GM21515 (cell line): ENCODE results near the gene UQCRFS1.
"Not testable (repeated sequence)": the region's sequence is repeated elsewhere in the genome, so short reads cannot be mapped to it uniquely, and the experiment has no call there.

ENCODE experiments used
- ATAC-seq: cut with Tn5 transposase; IDR thresholded peaks from one replicate; pipeline ENCODE4 v1.9.1; 2021; ENCODE audit not compliant: unreplicated experiment

The UQCRFS1 gene

DNA sequence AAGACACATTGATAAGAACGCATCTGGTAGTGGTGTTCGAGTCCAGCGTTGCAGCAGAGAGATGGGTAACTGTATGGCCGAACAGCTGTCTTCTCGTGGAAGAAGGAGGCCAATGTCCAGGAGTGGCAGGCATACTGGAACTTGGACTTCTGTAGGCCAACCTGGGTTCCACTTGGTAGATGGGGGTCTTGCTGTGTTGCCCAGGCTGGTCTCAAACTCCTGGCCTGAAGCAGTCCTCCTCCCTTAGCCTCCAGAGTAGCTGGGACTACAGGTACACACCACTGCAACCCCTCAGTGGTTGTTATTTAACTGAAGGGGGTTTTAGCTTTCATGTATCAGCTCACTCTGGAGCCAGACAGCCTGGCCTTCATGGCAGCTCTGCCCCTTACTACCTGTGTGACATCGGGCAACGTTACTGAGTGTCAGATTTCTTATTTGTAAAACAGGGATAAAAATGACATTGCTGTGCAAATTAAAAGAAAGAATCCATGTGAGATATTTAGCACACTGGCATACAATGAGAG, 2.4 kb upstream of the UQCRFS1 start:
- ATAC-seq: no peak

DNA sequence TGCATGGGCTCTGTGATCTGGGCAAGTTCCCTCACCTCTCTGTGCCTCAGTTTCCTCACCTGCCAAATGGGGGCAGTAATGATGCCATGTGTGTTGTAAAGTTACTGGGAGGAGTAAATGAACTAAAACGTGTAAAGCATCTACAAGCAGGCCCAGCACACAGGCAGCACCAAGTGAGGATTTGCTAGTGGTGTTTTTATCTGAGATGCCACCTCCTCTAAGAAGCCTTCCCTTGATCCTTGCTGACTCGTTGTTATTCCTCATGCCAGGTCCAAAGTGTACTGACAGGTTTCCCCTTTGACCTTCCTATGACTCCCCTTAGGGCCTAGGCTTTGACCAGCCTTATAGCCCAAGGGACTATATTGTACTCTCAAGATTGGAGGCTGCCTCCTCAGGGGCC, 1.5 kb upstream of the UQCRFS1 start:
- ATAC-seq: no peak

GRCh38 chr19:29212356-29212647, 649 bp downstream of the UQCRFS1 start:
- ATAC-seq: no peak

DNA sequence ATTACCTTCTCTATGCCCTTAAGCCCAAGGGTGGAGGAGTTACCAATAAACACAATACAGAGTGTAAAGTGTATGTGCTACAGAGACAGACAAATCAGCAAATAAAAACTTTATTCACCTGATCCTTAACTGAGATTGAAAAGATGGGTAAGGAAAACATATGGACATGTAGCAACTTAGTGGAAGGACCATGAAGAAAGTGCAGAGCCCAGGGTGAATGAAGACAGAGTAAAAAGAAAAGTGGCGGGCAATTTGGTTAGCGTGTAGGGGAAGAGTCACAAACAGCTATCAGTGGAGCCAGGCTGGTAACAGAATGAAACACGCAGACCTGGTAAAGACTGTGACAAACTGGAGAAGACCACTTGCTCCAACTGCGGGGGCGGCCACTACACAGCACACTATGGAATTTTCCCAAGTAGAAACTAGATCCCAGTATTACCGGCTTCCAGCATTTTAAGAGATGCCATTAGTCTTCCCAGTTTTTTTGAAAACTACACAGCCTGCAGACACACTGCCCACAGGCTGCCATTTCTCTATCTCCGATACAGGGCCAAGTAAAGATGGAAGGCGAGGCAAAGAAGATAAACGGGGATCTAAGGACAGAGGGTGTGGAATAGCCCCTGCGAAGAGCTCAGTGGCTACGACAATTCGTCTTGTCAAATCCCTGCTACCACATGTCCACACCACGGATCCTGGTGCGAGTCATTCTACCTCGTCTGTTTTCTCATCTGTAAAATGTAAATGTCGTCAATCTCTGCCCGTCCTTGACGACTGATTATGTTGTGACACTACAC, 1.2 kb downstream of the UQCRFS1 start:
- ATAC-seq: no peak

GRCh38 chr19:29211041-29211440, 1.9 kb downstream of the UQCRFS1 start:
- not testable (repeated sequence) for ATAC-seq

- not testable (repeated sequence) for ATAC-seq
Measured at GRCh38 chr19:29210502-29210901, 2.4 kb downstream of the UQCRFS1 start.

DNA sequence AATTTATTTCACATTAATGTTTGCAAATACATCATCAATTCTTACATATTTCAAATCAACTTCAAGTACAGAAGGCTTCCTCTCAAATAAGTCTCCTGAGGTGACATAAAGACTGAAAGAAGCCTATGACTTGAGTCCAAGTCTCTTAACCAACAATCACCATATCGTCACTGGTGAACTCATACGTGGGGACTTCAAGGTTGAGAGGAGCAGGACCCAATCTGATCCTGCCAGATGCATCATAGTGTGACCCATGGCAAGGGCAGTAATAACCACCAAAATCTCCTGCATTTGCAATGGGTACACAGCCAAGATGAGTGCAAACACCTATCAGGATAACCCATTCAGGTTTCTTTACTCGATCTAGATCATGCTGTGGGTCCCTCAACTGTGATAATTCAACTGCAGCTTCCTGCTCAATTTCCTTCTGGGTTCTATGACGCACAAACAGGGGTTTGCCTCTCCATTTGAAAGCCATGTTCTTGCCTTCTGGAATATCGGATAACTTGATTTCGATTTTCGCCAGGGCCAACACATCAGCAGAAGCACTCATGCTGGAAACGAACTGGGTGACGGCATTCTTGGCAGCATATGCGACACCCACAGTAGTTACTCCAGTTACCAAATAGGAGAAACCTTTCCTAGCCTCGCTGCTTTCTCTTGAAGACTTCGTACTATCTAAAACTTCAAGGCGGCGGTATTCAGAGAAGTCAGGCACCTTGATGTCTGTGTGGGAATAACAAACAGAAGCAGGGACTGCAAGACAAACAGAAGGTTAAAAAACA, 5.4 kb downstream of the UQCRFS1 start:
- ATAC-seq: not testable (repeated sequence)

GRCh38 chr19:29206453-29206852, 6.5 kb downstream of the UQCRFS1 start:
- ATAC-seq: no peak

DNA sequence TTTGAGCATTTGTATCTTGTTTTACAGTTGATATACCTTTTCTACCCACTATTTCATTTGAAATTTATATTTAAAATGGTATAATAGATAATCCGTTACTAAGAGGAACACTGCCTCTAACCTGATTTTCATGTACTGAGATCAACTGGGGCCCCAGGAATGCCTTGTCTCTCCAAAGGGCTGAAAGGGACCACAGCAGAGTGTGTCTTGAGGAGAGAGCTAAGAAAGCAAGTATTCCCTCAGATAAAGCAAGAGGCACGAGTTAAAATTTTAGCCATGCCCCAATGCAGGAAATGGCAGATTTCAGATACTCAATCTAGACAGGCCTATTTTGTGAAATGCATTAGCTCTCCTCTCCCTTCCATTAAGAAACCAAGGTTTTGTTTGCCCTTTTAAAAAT, 10.7 kb downstream of the UQCRFS1 start:
- no peak for ATAC-seq

DNA sequence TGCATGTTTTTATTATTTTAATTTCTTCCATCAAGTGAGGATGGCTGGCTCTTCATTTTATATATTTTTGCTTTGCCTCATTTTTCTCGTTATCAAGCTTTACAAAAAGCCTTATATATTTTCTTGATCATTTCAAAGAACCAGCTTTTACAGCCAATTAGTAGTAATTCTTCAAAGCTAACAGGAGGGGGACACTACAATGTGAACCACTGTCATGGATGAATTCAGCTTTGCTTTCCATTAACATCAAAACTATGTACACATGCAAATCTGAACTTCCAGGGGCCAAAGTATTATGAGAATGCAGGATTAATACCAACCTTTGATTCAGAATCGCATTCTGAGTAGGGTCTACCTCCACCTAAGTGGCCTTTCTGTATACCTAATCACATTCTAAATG, 11.1 kb downstream of the UQCRFS1 start:
- no peak for ATAC-seq

DNA sequence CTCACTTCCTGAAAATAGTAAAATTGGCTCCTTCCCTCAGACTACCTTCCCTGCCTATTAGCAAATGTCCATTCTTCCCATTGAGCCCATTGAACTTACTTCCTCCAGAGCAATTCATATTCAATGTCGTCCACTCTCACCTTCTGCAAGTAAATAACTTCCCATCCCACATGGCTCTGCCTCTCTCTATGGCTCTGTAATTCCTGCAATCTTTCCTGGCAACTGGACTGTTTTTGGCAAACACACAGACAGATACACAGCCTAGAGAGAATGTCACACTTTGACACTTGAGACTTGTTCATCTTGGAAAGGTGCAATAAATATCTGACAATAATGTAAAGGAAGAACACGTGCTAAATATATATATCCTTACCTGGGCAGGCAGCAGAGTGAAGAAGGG, 18.3 kb downstream of the UQCRFS1 start:
- no peak for ATAC-seq

GRCh38 chr19:29193155-29193554, 19.8 kb downstream of the UQCRFS1 start:
- no peak for ATAC-seq

DNA sequence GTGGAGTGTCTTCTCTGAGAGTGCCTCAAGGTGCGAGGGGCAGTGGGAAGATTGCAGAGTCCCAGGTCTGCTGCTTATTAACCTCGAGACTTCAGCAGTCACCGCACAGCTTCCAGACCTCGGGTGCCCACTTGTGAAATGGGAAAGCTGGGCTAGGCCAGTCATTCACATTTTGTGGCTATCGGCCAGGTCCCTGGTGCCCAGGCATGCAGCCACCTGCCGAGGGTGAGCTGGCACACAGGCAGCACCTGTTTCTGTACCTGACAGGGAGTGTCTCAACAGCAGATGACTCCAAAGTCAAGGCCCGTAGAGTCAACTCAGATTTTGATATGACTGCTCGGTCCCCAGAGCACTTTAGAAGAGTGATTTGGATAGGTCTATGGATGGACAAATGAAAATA, 21.9 kb downstream of the UQCRFS1 start:
- ATAC-seq: no peak

GRCh38 chr19:29189033-29189360, 24.0 kb downstream of the UQCRFS1 start:
- no peak for ATAC-seq

- ATAC-seq: no peak
Measured at GRCh38 chr19:29188289-29189032, 24.5 kb downstream of the UQCRFS1 start.

GRCh38 chr19:29187676-29188075, 25.3 kb downstream of the UQCRFS1 start:
- no peak for ATAC-seq

- no peak for ATAC-seq
Measured at GRCh38 chr19:29185427-29185826, 27.5 kb downstream of the UQCRFS1 start.

DNA sequence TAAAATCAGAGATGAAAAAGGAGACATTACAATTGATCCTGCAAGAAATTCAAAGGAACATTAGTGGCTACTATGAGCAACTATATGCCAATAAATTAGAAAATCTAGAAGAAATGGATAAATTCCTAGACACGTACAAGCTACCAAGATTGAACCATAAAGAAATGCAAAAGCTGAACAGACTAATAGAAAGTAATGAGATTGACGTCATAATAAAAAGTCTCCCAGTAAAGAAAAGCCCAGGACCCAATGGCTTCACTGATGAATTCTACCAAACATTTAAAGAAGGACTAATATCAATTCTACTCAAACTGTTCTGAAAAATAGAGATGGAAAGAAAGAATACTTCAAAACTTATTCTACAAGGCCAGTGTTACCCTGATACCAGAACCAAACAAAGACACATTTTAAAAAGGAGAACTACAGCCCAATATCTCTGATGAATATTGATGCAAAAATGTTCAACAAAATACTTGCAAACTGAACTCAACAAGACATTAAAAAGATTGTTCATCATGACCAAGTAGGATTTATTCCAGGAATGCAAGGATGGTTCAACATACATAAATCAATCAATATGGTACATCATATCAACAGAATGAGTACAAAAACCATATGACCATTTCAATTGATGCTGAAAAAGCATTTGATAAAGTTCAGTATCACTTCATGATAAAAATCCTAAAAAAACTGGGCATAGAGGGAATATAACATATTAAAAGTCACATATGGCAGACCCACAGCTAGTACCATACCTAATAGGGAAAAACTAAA, 35.8 kb downstream of the UQCRFS1 start:
- no peak for ATAC-seq

DNA sequence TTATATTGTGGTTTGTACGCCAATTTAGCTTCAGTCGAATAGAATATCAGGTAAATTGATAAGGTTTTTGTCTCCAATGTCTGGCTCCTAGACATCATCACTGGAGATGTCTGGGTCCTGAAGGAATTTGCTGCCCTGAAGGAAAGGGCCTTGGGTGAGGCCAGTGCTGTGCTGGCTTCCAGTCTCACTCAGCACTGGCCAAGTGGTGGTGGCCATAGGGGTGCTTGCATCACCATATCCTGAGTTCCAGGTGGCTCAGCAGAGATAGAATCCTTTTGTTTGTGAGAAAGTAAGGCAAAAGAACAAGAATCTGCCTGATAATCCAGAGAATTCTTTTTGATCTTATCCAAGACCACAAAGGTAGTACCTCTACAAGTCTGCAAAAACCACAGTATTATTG, 39.1 kb downstream of the UQCRFS1 start:
- ATAC-seq: no peak

DNA sequence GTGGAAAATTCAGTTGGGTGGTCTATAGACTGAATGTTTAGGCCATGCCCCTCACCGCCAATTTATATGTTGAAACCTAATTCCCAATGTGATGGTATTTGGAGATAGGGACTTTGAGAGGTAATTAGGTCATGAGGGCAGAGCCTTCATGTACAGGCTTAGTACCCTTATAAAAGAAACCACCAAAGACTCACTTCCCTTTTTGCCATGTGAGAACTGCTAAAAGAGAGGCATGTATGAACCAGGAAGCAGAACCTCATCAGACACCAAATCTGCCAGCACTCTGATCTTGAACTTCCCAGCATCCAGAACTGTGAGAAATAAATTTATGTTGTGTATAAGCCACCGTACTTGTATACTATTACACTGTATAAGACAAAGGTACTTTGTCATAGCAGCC, 40.6 kb downstream of the UQCRFS1 start:
- ATAC-seq: no peak

- no peak for ATAC-seq
Measured at GRCh38 chr19:29171525-29171924, 41.4 kb downstream of the UQCRFS1 start.
